LNCAP (cell line): ENCODE measurements around the gene PRG2.

Experiments
- CTCF ChIP-seq: fragments of 450-650 bp; IDR thresholded peaks from 2 replicates; pipeline ENCODE4 v1.5.1; 2017; ENCODE audit warnings: mild to moderate bottlenecking

PRG2 gene

GRCh38 chr11:57377107-57377506 is 13.3 kb downstream of the PRG2 start:
- TF ChIP-seq CTCF, result no peak

GRCh38 chr11:57376095-57377090 is 14.1 kb downstream of the PRG2 start:
- no peak for TF ChIP-seq CTCF

DNA sequence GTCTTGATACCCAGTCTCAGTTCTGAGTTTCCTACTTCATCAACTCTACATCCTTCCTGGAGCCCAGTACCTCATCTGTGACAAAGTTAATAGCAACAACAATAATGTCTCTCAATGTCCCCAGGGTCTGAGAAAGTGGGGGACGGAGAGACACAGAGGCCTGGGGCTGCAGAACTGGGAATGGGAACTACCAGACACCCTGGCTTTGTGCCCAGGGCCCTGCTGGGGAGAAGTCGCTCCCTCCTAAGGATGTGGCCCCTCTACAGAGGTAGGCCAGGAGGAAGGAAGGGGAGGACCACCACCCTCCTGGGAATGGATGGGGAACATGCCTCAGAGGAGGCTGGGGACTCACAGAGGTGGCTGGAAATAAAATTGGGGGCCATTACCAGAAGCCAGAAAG is 15.0 kb downstream of the PRG2 start:
- no peak for TF ChIP-seq CTCF

DNA sequence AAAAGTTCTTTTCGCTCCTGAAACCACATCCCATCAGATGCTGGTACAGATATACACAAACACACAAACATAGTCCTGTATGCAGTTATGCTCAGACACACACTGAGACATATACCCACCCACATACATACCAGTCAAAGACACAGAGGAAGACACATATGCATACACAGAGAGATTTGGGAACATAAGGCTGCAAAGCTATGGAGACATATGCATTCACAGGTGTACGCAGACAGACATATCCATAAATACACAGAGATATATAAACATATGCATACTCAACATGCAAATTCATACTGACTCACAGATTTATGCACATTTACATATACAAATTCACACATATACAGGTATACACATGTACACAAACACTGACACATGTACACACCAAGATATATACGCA is 15.5 kb downstream of the PRG2 start:
- TF ChIP-seq CTCF, result no peak

DNA sequence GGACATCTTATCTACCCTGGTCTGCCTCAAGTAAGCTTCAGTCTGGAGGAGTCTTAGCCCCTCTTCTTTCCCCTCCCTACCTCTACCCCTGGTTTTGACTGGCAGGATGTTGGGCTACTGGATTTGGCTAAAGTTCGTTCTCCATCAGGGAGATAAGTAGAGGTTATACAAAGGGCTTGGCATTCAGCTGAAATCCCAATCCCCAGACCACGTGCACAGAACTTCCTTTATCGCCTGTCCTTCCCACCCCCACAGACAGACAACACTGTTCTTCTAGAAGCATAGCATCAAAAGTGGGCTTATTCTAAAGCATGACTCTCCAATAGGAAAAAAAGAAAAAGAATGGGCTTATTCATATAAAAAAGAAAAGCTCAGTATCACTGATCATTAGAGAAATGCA is 17.3 kb downstream of the PRG2 start:
- TF ChIP-seq CTCF, result no peak

- TF ChIP-seq CTCF, result no peak
Observed at GRCh38 chr11:57370941-57371340, 19.5 kb downstream of the PRG2 start.

DNA sequence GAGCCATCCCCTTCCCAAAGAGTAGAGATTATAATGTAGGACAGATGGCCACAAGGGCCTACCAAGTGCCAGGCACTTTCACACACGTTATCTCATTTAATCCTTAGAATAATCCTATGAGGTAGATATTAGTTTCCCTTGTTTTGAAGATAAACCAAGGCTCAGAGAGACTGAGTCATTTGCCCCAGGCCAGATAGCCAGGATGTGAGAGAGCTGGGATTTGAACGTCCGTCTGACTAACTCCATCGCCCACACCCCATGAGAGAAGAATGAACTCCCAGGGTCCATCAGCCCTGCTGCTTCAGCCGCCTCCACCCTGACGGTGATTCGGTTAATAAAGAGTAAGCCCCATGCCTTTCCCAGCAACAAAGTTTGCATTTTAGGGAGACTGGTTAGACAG is 20.2 kb downstream of the PRG2 start:
- TF ChIP-seq CTCF, result no peak
